Activated CD4-positive, alpha-beta T cell treated with anti-CD3 and anti-CD28 coated beads for 48 hours (primary cell): ENCODE results near the gene ATG2A.

Source experiments
- DNase-seq: peaks from one replicate; pipeline ENCODE4 v3.0.0-alpha.2; 2020

ATG2A gene

GRCh38 chr11:64916775-64917662 lies at the start of gene ATG2A:
ATG2A (minus strand) TSS chr11:64917209; CDS start chr11:64917135, 74 bp downstream.
- peak; percentile 100 for DNase-seq

- DNase-seq = no peak
These were observed 46.1 kb upstream of the ATG2A start for GRCh38 chr11:64963072-64963631.

- no peak for DNase-seq
These were observed 43.7 kb upstream of the ATG2A start for GRCh38 chr11:64960719-64961118.

DNA sequence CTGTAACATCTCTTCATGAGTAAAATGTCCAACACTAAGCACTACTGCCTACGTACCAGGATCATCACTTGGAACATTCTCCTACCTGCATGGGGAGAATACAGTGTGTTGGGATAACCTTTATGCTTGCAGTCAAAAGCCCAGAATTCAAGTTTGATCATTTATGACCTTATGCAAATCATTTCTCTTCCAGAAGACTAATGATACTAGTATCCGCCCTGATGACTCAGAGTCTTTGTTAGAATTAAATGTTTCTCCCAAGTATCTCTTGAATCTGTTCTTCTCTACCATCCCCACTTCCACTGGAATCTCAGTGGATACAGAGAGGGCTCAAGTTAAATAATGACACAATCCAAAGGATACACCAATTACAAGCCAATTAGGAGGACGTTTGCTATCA lies 42.5 kb upstream of the ATG2A start:
- DNase-seq = no peak

GRCh38 chr11:64954201-64954600 lies 37.2 kb upstream of the ATG2A start:
- DNase-seq = no peak

GRCh38 chr11:64951529-64951928 lies 34.5 kb upstream of the ATG2A start:
- DNase-seq = no peak

DNA sequence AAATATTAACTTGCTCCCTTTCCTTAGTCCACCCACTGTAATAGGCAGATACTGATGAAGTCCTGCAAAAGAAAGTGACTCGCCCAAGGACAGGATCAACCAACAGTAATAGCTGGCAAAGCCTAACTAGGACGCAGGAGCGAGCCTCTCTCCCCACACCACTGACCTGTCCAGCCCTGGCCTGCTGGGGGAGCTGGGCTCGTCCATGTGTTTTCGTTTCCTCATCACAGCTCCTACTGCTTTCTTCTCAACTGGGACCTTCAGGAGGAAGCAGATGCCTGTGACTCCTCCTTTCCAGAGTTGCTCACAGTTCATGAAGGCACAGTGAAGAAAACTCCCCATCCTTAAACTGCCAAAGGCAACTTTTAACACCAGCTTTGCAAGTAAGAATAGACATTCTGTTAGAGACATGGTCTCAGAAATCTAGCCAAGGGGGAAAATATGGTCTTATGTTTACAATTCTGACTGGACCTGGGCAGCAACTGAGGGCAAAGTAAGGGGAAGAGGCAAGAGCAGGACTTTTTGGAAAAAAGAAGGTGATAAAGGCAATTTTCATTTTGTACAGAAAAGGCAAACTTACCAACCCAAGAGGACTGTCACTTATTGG lies 30.3 kb upstream of the ATG2A start:
- no peak for DNase-seq

GRCh38 chr11:64936539-64936938 lies 19.5 kb upstream of the ATG2A start:
- no peak for DNase-seq

DNA sequence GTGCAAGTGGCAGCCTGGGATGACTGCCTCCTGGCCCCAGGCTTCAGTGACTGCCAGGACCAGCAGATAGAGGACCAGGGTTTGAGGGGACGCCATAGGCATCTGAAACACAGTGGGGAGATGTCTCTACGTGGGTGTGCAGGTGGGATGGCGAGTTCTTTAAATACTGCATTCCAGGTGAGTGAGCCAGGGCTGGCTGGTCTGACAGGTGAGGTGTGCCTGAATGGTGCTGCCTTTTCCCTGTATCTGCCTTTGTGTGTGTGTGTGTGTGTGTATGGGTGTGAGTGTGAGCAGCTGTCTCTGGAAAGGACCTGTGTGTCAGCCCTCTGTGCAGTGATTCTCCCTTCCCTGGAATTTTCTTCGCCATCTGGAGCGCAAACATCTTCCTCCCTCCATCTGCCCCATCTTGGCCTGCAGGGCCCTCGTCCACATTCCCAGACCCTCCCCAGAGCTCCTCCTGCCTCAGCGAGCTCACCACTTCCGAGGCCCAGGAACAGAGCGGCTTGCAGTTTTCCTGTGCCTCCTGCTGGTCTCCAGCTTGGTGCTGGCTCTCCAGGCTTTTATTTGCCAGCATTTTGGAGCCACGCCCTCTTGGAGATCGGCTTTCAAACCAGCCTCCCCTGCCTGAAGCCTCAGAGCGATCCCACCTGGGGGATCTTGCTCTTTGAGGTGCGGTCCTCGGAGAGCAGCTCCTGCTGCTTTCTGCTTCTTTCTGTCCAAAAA lies 18.5 kb upstream of the ATG2A start, which contains the start of gene GPHA2:
TSS of gene GPHA2 (minus strand) at position 535 of the 723 bp plus-strand sequence. CDS start at position 102, 433 bp downstream.
- DNase-seq = no peak

DNA sequence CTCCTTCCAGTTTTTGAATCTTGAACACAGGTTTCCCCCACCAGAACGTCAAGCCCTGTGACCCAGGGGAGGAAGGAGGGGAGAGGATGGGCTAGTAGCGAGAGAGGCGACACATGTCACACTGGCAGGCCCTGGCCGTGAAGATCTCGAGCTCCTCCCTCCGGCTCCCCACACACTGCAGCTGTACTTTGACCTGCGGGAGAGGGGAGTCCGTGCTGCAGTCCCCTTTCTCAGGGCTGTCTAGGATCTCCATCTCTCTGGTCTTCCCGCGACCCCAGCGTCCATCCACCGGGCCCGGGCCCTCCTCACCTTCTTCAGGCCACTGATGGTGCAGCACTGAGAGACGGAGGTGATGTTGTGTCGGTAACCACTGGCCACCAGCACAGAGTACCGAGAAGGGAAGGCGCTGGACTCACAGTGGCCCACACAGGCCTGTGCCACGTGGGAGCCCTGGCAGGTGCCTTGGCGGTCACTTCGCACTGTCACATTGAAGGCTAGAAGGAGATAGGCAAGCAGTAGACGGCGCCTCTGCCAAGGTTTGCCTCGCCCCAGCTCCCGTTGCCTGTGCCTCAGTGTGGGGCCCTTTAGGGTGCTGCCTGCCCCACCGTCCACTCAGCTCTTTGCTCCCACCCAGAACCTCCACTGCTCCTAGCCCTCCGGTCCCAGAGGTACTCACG lies 17.8 kb upstream of the ATG2A start:
- no peak for DNase-seq

DNA sequence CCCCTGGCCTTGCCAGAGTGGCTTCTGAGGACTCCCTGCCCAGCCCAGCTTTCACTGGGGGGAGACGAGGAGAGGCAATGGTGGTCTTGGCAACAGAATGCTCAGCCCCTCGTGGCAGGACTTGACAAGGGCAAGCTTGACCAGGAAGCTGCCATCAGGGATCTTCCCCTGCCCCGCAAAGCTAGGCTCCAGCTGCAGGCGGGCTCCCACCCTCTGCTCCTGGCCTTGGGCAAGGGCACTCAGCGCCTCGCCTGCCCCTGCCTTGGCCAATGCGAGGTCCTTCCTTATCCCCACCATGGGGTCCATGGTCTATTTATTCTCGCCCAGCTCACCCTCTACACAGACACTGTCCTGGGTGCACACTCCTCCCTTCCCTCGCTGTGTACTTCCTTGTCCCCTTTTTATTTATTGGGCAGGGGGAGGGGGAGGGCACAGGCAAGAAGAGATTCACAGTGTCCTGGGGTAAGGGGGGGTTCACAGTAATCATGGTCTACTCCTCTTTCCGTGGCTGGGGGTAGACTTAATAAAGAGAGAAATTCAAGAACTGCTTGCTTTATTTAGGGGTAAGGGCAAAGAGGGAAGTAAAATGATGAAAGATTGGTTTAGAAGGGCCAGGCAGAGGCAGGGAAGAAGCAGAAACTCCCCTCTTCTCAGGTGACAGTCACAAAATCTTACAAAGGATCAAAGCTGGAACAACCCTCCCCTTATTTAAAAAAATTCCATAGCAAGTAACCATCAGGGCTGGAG lies 17.1 kb upstream of the ATG2A start:
- no peak for DNase-seq

DNA sequence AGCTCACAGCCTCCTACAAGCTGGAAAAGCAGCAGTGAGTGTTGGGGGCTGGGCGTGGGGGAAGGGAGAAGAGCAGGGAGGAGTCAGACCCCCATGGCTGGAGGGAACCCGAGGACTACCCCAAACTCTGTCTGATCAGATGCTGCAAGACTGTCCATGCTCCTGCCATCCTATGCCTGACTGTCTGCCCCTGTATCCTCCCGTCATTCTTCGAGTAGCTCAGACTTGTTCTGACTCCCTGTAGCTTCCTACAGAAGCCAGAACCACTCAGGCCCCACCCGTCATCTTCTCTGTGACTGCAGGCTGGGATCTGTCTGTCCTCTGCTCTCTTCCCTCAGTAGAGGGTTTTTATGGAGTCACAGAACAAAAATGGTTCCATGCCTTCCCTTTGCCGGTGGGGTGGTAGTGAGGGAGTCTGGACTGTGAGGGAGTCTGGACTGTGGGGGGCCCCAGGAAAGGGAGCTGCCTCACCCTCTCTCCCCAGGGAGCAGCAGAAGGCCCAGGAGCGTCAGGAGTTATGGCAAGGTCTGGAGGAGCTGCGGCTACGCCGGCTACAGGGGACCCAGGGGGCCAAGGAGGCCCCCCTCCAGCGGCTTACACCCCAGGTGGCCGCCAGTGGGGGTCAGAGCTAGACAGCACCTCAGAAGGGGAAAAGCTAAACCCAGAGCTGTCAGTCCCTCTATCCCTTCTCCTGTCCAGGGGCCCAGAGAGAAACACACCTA lies 16.4 kb upstream of the ATG2A start:
- DNase-seq = no peak

- no peak for DNase-seq
These were observed 15.3 kb upstream of the ATG2A start for GRCh38 chr11:64932324-64932723.

DNA sequence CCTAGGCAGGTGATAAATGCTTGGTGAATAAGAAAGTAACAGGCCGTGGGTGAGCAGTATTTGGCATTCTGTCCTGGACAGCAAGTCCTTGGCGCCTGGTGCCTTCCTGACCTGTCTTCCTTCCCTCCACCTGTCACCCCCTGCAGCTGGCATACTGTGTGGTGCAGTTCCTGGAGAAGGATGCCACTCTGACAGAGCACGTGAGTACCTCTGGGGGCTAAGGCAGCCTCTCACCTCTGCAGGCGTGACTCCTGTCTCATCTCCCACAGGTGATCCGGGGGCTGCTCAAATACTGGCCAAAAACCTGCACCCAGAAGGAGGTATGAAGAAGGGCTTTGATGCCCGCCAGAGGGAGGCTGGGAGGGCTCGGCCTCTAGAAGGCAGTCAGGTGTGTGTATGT lies 14.3 kb upstream of the ATG2A start:
- no peak for DNase-seq

GRCh38 chr11:64930340-64930739 lies 13.3 kb upstream of the ATG2A start:
- no peak for DNase-seq

DNA sequence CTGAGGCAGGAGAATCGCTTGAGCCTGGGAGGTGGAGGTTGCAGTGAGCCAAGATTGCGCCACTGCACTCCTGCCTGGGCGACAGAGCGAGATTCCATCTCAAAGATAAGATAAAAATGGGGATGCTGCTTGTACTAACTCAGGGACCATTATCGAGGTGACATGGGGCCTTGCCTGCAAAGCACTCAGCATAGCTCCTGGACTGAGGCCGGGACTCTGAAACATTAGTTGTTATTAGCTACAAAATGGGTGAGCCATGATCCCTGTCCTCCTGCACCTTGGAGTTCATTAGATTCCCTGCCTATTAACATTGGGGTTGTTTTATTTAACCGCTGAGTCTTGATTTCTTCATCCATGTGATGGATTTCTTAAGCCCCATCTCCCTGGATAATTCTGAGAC lies 12.6 kb upstream of the ATG2A start:
- DNase-seq = no peak

GRCh38 chr11:64928957-64929356 lies 11.9 kb upstream of the ATG2A start:
- no peak for DNase-seq

DNA sequence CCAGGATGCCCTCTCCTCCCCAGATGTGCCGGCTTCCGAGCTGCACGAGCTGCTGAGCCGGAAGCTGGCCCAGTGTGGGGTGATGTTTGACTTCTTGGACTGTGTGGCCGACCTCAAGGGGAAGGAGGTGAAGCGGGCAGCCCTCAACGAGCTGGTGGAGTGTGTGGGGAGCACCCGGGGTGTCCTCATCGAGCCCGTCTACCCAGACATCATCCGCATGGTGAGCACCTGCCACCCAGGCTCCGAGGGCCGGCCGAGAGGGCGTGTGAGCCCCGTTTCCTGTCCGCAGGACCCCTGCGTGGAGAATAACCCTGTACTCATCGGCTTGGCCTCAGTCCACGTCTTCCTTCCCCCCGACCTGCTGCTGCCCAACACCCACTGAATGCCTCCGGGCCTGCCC lies 9.7 kb upstream of the ATG2A start:
- no peak for DNase-seq

GRCh38 chr11:64925536-64926436 lies 8.8 kb upstream of the ATG2A start:
- DNase-seq = no peak

- DNase-seq = peak; percentile 18
These were observed 7.9 kb upstream of the ATG2A start for GRCh38 chr11:64924910-64925284.
